Activated CD4-positive, alpha-beta T cell treated with anti-CD3 and anti-CD28 coated beads for 1 hour (primary cell): ENCODE measurements around the gene DGKA.
"Not testable (repeated sequence)": the region's sequence is repeated elsewhere in the genome, so short reads cannot be mapped to it uniquely, and the experiment has no call there.

Source experiments
- DNase-seq: peaks from one replicate; pipeline ENCODE4 v3.0.0-alpha.2; 2020

Gene DGKA

GRCh38 chr12:55969356-55969755, 38.4 kb downstream of the DGKA start:
- DNase-seq, result no peak

- no peak for DNase-seq
These were observed 39.8 kb downstream of the DGKA start for GRCh38 chr12:55970775-55971174.

- no peak for DNase-seq
These were observed 41.1 kb downstream of the DGKA start for GRCh38 chr12:55972042-55972441.

- no peak for DNase-seq
These were observed 41.5 kb downstream of the DGKA start for GRCh38 chr12:55972456-55972855.

GRCh38 chr12:55972911-55973598, 42.1 kb downstream of the DGKA start:
- DNase-seq, result no peak

GRCh38 chr12:55973599-55974307, 42.8 kb downstream of the DGKA start, which contains the start of gene RAB5B:
Gene RAB5B, plus strand, starts transcription at chr12:55974078. Its CDS starts 12,883 bp downstream, at chr12:55986961.
- DNase-seq, result peak; percentile 97

GRCh38 chr12:55974308-55974730, 43.4 kb downstream of the DGKA start:
- DNase-seq, result no peak

GRCh38 chr12:55978393-55978792, 47.4 kb downstream of the DGKA start:
- no peak for DNase-seq

GRCh38 chr12:55979069-55979468, 48.1 kb downstream of the DGKA start:
- no peak for DNase-seq

- DNase-seq, result not testable (repeated sequence)
These were observed 50.9 kb downstream of the DGKA start for GRCh38 chr12:55981882-55982281.

- no peak for DNase-seq
These were observed 51.5 kb downstream of the DGKA start for GRCh38 chr12:55982319-55982936.

- no peak for DNase-seq
These were observed 52.4 kb downstream of the DGKA start for GRCh38 chr12:55983232-55983842.

GRCh38 chr12:55984861-55985260, 53.9 kb downstream of the DGKA start:
- DNase-seq, result no peak

GRCh38 chr12:55985341-55985740, 54.4 kb downstream of the DGKA start:
- no peak for DNase-seq

GRCh38 chr12:55985976-55986375, 55.0 kb downstream of the DGKA start:
- DNase-seq, result not testable (repeated sequence)

GRCh38 chr12:55991110-55991509, 60.1 kb downstream of the DGKA start:
- no peak for DNase-seq

- DNase-seq, result no peak
These were observed 62.4 kb downstream of the DGKA start for GRCh38 chr12:55993230-55993853.

- DNase-seq, result no peak
These were observed 64.4 kb downstream of the DGKA start for GRCh38 chr12:55995366-55995765.

- DNase-seq, result peak; percentile 50
These were observed 65.3 kb downstream of the DGKA start for GRCh38 chr12:55996201-55996714.

- DNase-seq, result no peak
These were observed 66.0 kb downstream of the DGKA start, which contains the start of gene SUOX for GRCh38 chr12:55996715-55997534. Gene SUOX, plus strand, starts transcription at chr12:55997276. Its CDS starts 4,946 bp downstream, at chr12:56002222.

GRCh38 chr12:55997535-55997859, 66.5 kb downstream of the DGKA start:
- no peak for DNase-seq

GRCh38 chr12:55999522-55999921, 68.6 kb downstream of the DGKA start:
- not testable (repeated sequence) for DNase-seq
